ENCODE measurements around the gene TDRD12. TPM values are rescaled to one million over a fixed set of nuclear protein-coding genes. Genes with fewer than 3 reads are reported as not detected.

TDRD12 gene, protein sequence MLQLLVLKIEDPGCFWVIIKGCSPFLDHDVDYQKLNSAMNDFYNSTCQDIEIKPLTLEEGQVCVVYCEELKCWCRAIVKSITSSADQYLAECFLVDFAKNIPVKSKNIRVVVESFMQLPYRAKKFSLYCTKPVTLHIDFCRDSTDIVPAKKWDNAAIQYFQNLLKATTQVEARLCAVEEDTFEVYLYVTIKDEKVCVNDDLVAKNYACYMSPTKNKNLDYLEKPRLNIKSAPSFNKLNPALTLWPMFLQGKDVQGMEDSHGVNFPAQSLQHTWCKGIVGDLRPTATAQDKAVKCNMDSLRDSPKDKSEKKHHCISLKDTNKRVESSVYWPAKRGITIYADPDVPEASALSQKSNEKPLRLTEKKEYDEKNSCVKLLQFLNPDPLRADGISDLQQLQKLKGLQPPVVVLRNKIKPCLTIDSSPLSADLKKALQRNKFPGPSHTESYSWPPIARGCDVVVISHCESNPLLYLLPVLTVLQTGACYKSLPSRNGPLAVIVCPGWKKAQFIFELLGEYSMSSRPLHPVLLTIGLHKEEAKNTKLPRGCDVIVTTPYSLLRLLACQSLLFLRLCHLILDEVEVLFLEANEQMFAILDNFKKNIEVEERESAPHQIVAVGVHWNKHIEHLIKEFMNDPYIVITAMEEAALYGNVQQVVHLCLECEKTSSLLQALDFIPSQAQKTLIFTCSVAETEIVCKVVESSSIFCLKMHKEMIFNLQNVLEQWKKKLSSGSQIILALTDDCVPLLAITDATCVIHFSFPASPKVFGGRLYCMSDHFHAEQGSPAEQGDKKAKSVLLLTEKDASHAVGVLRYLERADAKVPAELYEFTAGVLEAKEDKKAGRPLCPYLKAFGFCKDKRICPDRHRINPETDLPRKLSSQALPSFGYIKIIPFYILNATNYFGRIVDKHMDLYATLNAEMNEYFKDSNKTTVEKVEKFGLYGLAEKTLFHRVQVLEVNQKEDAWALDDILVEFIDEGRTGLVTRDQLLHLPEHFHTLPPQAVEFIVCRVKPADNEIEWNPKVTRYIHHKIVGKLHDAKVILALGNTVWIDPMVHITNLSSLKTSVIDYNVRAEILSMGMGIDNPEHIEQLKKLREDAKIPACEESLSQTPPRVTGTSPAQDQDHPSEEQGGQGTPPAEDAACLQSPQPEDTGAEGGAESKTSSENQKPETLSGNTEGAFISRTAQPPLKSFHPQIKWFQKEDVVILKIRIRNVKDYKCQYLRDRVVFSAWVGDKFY (N-terminal part only)
- 0.13 to 0.20 TPM (median 0.16 TPM) in 5 replicates for total RNA-seq (2022; extraction: Qiagen RNA extraction; ENCODE audit: low read depth)

DNA sequence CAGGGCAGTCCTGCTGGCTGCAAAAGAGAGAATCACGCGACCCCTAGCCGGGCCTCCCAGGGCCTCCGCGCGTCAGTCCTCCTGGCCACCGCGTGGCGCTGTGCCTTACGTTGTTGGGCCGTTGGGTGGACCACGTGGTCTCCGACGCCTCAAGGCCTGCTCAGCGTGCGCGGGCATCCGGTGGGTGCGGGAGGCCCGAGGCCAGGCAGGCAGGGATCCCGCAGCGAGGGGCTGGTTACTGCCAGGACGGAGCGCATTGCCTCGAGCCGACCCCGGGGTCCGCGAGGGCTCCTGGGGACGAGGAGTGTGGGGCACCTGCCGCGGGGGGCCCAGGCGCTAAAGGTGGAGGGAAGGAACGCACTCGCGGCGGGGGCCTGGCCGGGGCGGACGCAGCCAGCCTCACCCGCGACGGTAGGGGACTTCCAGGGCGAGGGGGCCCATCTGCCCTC, at the start of gene TDRD12:
Gene TDRD12 (plus strand): TSS at position 157 of the 449 bp plus-strand sequence. CDS start 306 bp downstream, outside the sequence.

DNA sequence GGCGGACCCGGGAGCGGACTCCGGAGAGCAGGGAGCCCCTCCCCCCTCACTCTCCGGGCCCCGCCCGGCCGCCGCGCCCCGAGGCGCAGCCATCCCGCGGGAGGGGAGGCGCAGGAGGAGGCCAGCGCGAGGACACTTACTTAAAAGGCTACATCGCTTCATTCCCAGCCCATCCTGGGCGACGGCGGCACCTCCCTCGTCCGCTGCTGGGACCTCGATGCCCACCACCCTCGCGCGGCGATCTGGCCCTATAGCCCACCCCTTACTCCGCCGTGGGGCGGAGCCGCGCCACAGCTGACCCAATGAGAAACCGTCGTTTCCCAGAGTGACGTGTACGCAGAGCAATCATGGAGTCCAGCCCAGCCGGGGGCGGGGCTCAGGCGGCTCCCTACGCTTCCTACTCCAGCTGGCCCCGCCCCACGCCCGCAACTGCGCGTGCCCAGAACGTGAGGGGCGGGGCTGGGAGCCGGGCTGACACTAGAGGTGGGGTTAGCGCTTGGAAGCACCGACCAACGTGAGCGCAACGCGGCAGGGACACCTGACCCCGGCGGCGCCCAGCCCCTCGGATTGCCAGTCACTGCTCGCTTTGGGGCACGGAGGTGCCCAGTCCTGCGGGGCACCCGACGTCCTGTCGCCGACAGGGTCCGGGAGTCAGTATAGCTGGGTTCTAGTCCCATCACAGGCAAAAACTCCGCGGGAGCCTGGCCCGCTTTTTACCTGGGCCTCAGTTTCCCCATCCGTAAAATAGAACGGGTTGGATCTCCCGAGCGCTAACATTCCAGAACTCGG, 44.4 kb upstream of the TDRD12 start, which contains the start of gene ANKRD27:
Gene ANKRD27 (minus strand): TSS at position 250 of the 789 bp plus-strand sequence. CDS start 16,165 bp downstream, outside the sequence.

DNA sequence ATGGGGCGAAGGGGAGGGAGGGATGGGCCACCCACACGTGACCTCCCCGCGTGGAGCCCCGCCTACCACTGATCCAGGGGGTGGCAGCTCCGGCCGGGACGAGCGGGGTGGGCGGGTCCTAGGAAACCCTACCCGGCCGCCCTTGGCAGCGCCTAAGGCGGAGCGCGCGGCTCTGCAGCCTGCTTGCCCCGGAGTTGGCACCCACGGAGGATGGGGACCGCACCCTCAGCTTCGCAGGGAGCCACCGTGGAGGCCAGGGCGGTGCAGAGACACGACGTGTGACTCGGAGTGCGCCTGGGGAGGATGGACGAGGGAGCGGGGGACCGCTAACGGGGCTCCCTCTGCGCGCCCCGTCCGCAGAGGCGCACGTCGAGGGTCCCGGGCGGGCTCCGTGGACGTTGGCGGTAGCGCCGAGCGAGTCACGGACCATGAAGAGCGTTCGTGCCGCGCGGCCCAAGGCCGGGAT, 43.8 kb upstream of the TDRD12 start, which contains the start of gene RGS9BP:
Gene RGS9BP (plus strand): TSS at position 129 of the 466 bp plus-strand sequence. CDS start 416 bp downstream, outside the sequence.

DNA sequence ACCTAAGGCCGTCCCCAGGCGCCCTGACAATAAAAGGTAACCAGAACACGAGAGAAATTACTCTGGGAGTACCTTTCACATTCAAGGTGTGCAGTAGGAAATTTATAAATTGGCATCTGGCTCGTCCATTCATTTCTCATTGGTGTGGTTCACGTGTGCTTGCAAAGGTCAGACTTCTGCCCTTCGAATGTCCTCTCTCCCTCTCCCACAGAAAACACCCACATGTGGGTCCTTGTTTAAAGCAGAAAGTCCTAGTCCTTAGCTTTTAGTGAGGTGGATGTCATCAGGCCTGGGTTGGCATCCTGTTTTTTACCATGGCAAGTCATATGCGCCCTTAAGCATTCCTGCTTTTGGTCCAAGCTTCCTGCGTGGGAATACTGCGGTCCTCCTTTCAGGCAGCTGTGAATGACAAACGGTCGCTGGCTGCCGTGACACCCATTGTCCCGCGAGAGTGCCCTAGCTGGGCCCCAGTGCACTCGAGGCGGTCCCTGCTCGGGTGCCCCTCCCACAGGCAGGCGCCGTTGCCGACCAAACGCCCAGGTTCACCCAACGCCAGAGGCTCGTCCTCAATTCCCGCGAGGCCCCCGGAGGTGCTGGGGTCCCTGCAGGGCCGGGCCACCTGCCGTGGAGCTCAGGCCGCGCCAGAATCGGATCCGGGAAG, 28.1 kb upstream of the TDRD12 start, which contains the start of gene NUDT19:
Gene NUDT19 (plus strand): TSS at position 531 of the 661 bp plus-strand sequence. CDS start 140 bp downstream, outside the sequence.

DNA sequence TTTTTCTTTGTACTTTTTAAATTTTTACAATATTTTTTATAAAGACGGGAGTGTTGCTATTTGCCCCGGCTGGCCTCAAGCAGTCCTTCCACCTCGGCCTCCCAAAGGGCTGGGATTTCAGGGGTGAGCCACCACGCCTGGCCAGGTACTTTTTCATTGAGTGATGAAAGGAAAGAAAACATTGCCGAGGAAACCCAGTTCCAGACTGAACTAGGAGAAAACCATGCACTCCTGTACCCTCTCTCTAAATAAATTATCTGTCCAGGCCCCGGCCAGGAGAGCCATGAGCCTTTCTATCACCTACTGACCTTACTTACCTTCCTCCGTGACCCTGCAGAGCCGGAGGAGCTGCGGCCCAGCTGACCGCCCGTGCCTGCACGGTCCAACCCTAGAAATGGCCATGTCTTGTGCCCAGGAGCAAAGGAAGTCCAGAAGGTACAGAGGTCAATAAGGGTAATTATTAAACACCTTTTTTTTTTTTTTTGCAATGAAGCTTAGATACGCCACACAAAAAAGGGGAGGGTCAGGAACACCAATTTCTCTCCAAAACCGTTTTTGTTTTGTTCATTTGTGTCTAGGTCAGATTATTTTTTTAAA, 149.9 kb downstream of the TDRD12 start, which contains the start of gene SLC7A9:
Gene SLC7A9 (minus strand): TSS at position 399 of the 597 bp plus-strand sequence. CDS start 1,233 bp downstream, outside the sequence.

Other genes with a start within 250 kb of the TDRD12 start
- 429 to 469 TPM (median 443 TPM) in 5 replicates for gene PDCD5, start 138.6 kb upstream of the TDRD12 start, total RNA-seq (2022; extraction: Qiagen RNA extraction; ENCODE audit: low read depth)
- 34.3 to 45.2 TPM (median 38.2 TPM) in 5 replicates for gene ANKRD27, start 44.6 kb upstream of the TDRD12 start, total RNA-seq (2022; extraction: Qiagen RNA extraction; ENCODE audit: low read depth)
- gene RGS9BP, start 43.9 kb upstream of the TDRD12 start, total RNA-seq (2022; extraction: Qiagen RNA extraction; ENCODE audit: low read depth) = 0.21 to 0.50 TPM (median 0.32 TPM) in 5 replicates
- gene NUDT19, start 27.9 kb upstream of the TDRD12 start, total RNA-seq (2022; extraction: Qiagen RNA extraction; ENCODE audit: low read depth) = 34.7 to 45.7 TPM (median 41.4 TPM) in 5 replicates
- 0.29 to 0.57 TPM (median 0.45 TPM) in 5 replicates for gene SLC7A9, start 150.0 kb downstream of the TDRD12 start, total RNA-seq (2022; extraction: Qiagen RNA extraction; ENCODE audit: low read depth)

All from A549 treated with DMSO at 1 μM for 4 hours (cell line).